ENCODE measurements around the gene TRIM68. TPM values are rescaled to one million over a fixed set of nuclear protein-coding genes. Genes with fewer than 3 reads are reported as not detected.

TRIM68 gene
- polyA plus RNA-seq, 2 of the 4 experiments (the other 2 are of a cell fraction), result 9.6 to 10.8 TPM

DNA sequence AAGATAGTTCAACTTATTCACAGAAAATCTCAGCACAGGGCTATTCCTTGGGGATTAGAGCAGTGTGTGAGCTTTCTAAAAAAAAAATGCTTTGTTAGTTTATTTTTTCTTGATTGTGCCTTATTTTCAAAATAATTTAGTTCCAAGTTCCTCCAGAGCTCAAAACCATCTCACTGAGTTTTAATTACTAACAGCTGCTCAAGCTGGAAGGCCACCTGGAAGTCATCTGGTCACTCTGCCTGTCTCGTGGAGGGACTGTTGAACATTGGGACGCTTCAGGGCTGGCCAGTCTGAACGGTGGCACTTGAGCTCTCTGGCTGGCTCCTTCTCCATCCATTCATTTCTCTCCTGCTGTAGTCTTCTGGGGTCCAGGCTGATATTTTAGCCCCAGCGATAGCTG is 39.7 kb upstream of the TRIM68 start:
- ChIA-PET CTCF (interaction anchor here (3.6 kb wide), 1 partner anchor 11 kb away, joined by 18 read pairs; the partner anchor contains the start of gene OR51D1), POLR2A (no interaction called here)
- no peak overlapping the region for H3K4me2 ChIP-seq
- ATAC-seq, result no peak
- 10% methylated on average over 4 of the region's 4 CpGs for WGBS (ENCODE audit: missing lambda C conversion rate)
- no peak overlapping the region for H3K4me3 ChIP-seq
- no peak for DNase-seq (ENCODE audit: low read depth in 1 of 2, low spot score in 1 of 2)
- FAIRE-seq, result no peak
- TF ChIP-seq RARB (CRISPR knock-in tag; IDR thresholded peaks at IDR 0.05) (no peak), CHD2 (IDR thresholded peaks at IDR 0.05; ENCODE audit: low read length, partially characterized antibody) (no peak), MYC (IDR thresholded peaks at IDR 0.05; ENCODE audit: borderline replicate concordance, low read length) (no peak), CHD4 (IDR thresholded peaks at IDR 0.05; ENCODE audit: borderline replicate concordance) (no peak), PHF8 (IDR thresholded peaks at IDR 0.05; ENCODE audit: borderline replicate concordance, low read depth) (no peak)
- no peaks in the 10 kb centered on the region for H3K9me3 ChIP-seq
- no peak overlapping the region for H3K27ac ChIP-seq
- no peaks in the 10 kb centered on the region for H3K4me1 ChIP-seq

DNA sequence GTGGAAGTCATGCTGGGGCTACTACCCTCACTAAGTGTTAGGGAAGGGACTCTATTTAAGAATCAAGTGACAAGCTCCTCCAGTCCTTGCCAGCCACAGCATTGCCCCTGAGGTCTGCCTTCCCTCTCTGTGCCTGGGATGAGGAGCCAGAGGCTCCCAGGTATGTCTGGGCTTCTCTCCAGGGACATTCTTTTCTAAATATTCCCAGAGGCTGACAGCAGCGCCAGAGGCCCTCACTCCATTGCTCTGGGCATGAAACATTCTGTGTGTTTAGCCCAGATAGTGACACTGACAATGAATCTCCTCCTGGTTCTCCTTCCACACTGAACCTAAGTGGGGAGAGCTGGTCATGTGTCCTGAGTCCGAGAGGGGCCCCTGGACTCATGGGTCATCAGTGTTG is 37.9 kb upstream of the TRIM68 start:
- no peak for FAIRE-seq
- H3K4me1 ChIP-seq, result no peaks in the 10 kb centered on the region
- H3K27ac ChIP-seq, result no peak overlapping the region
- H3K4me2 ChIP-seq, result no peak overlapping the region
- POLR2A ChIA-PET, result no interaction called here
- no peak for DNase-seq (ENCODE audit: low read depth in 1 of 2, low spot score in 1 of 2)
- ATAC-seq, result no peak
- CTCF ChIA-PET, result interaction anchor here (1.4 to 2.4 kb wide), 2 partner anchors 9 to 38 kb away, joined by 3 to 10 read pairs; partner anchors contain the start of genes OR51D1 and TRIM68
- 0% methylated on average over 2 of the region's 2 CpGs for WGBS (ENCODE audit: missing lambda C conversion rate)
- no peaks in the 10 kb centered on the region for H3K9me3 ChIP-seq
- TF ChIP-seq SMC3 (IDR thresholded peaks at IDR 0.05) (no peak), PHF8 (IDR thresholded peaks at IDR 0.05; ENCODE audit: borderline replicate concordance, low read depth) (no peak), KDM5A (IDR thresholded peaks at IDR 0.05) (no peak), POLR2AphosphoS2 (conservative IDR thresholded peaks at IDR 0.05; ENCODE audit: low read length) (no peak), SREBF2 (IDR thresholded peaks at IDR 0.05) (no peak), BHLHE40 (IDR thresholded peaks at IDR 0.05; ENCODE audit: low read depth, low read length) (no peak), CBX8 (IDR thresholded peaks at IDR 0.05) (no peak), ZNF302 (CRISPR knock-in tag; IDR thresholded peaks at IDR 0.05) (no peak), RFX5 (IDR thresholded peaks at IDR 0.05) (no peak), RNF2 (IDR thresholded peaks at IDR 0.05; ENCODE audit: borderline replicate concordance, low read depth) (no peak)
- TF ChIP-seq, protein P1, sequence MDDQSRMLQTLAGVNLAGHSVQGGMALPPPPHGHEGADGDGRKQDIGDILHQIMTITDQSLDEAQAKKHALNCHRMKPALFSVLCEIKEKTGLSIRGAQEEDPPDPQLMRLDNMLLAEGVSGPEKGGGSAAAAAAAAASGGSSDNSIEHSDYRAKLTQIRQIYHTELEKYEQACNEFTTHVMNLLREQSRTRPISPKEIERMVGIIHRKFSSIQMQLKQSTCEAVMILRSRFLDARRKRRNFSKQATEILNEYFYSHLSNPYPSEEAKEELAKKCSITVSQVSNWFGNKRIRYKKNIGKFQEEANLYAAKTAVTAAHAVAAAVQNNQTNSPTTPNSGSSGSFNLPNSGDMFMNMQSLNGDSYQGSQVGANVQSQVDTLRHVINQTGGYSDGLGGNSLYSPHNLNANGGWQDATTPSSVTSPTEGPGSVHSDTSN (IDR thresholded peaks at IDR 0.05), result no peak
- TF ChIP-seq, protein P2, sequence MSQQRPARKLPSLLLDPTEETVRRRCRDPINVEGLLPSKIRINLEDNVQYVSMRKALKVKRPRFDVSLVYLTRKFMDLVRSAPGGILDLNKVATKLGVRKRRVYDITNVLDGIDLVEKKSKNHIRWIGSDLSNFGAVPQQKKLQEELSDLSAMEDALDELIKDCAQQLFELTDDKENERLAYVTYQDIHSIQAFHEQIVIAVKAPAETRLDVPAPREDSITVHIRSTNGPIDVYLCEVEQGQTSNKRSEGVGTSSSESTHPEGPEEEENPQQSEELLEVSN (IDR thresholded peaks at IDR 0.05; ENCODE audit: borderline replicate concordance, low read depth), result no peak
- H3K4me3 ChIP-seq, result no peak overlapping the region

DNA sequence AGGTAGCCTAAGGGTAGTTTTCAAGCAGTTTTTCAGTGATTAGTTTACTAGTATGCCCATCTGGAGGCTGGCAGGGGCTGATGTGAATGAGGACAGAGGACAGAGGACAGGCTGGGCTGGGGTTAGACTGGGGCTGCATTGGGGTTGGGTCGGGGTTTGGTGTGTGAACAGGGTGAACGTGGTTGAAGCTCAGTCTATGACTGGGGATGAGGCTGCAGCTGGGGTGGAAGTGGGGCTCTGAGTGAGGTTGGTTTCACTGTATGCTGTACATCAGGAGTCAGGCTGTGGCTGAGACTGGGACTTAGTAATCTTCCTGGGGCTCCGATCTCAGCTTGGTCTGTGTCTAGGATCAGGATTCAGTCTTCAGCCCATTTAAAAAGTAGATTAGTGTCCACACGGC is 36.2 kb upstream of the TRIM68 start:
- 28% methylated on average over 4 of the region's 4 CpGs for WGBS (ENCODE audit: missing lambda C conversion rate)
- CTCF ChIA-PET, result interaction anchor here (0.8 to 2.4 kb wide), 2 partner anchors 8 to 11 kb away, joined by 3 to 10 read pairs; partner anchors contain the start of gene OR51D1

More for the DNA sequence above, 36.2 kb upstream of the TRIM68 start:
- DNase-seq (ENCODE audit: low read depth in 1 of 2, low spot score in 1 of 2) (no peak), ATAC-seq (no peak; a peak in 1 of 6 replicates), FAIRE-seq (no peak)
- TF ChIP-seq, protein P3, sequence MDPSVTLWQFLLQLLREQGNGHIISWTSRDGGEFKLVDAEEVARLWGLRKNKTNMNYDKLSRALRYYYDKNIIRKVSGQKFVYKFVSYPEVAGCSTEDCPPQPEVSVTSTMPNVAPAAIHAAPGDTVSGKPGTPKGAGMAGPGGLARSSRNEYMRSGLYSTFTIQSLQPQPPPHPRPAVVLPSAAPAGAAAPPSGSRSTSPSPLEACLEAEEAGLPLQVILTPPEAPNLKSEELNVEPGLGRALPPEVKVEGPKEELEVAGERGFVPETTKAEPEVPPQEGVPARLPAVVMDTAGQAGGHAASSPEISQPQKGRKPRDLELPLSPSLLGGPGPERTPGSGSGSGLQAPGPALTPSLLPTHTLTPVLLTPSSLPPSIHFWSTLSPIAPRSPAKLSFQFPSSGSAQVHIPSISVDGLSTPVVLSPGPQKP (IDR thresholded peaks at IDR 0.05; ENCODE audit: low read depth, low read length), result no peak
- TF ChIP-seq EP300 (IDR thresholded peaks at IDR 0.05) (no peak), NFE2L2 (conservative IDR thresholded peaks at IDR 0.05; ENCODE audit: low read length) (no peak), TFCP2L1 (CRISPR knock-in tag; IDR thresholded peaks at IDR 0.05) (no peak), PHF8 (IDR thresholded peaks at IDR 0.05; ENCODE audit: borderline replicate concordance, low read depth) (no peak), EHMT2 (IDR thresholded peaks at IDR 0.05; ENCODE audit: low read depth) (no peak), HOXB13 (CRISPR knock-in tag; IDR thresholded peaks at IDR 0.05; ENCODE audit: low read depth) (no peak), ZC3H11A (IDR thresholded peaks at IDR 0.05) (no peak), MAFK (IDR thresholded peaks at IDR 0.05; ENCODE audit: partially characterized antibody) (no peak), TP53 (CRISPR knock-in tag; IDR thresholded peaks at IDR 0.05) (no peak), RARB (CRISPR knock-in tag; IDR thresholded peaks at IDR 0.05) (no peak), RFX5 (IDR thresholded peaks at IDR 0.05) (no peak), HOXA7 (CRISPR knock-in tag; IDR thresholded peaks at IDR 0.05) (no peak), RCOR1 (IDR thresholded peaks at IDR 0.05; ENCODE audit: low read depth, low read length) (no peak), GATA3 (IDR thresholded peaks at IDR 0.05; ENCODE audit: borderline replicate concordance) (no peak)
- POLR2A ChIA-PET, result no interaction called here
- Histone ChIP-seq H3K4me2 (no peak overlapping the region), H3K4me3 (no peak overlapping the region), H3K9me3 (no peaks in the 10 kb centered on the region), H3K27ac (no peak overlapping the region), H3K4me1 (no peaks in the 10 kb centered on the region)
